Measurements from ENCODE around the gene TMEM108. TPM values are rescaled to one million over a fixed set of nuclear protein-coding genes. Genes with fewer than 3 reads are reported as not detected.
A peak's percentile ranks its signal among the peaks of the same experiment; 100 is the strongest.

The TMEM108 gene
- total and polyA plus RNA-seq, 2 donors (not counting 1 experiment from before 2014, with no cell fraction given), result 0.10 to 0.17 TPM

DNA sequence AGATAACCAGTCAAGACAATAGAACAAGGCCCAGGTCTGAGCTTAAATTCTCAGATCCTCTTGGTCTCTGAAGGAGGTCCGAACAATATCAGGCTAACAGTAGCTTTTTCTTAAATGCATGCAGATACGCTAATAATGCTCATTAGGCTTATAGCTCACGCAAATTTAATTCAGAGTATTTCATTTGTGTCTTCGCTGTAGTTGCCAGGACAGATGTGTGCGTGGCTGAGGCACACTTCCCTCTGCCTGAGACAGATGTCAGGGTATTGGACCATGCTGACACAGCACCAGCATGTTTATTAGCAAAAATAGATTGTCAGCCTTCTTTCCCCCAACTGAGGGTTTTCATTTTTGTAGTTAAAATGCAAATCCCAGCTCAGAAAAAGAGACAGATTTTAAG lies 258.8 kb downstream of the TMEM108 start:
- Histone ChIP-seq H3K4me3 (replicated peaks in 1 of 4; ENCODE audit: control extremely low read depth in 1 of 4, insufficient read depth in 1 of 4, low read depth in 3 of 4, low read length in 4 of 4) (no peak overlapping the region), H3K9me3 (ENCODE audit: control insufficient read depth, insufficient read depth, low read depth, low read length) (no peaks in the 10 kb centered on the region), H3K4me1 (ENCODE audit: control insufficient read depth, extremely low read depth, insufficient read depth, low read length) (no peaks in the 10 kb centered on the region), H4K20me1 (ENCODE audit: control insufficient read depth, extremely low read depth, insufficient read depth, low read length) (no peaks in the 10 kb centered on the region), H3K27me3 (ENCODE audit: control insufficient read depth, insufficient read depth, low read length) (no peaks in the 10 kb centered on the region), H3K9ac (ENCODE audit: insufficient read depth, low read length) (no peak overlapping the region), H3K27ac (ENCODE audit: insufficient read depth, low read length) (no peak overlapping the region), H3K36me3 (ENCODE audit: control insufficient read depth, insufficient read depth, low read length) (no peaks in the 10 kb centered on the region), H2AFZ (ENCODE audit: low read length) (no peak overlapping the region), H3K79me2 (ENCODE audit: control insufficient read depth, insufficient read depth, low read length) (no peaks in the 10 kb centered on the region), H3K4me2 (ENCODE audit: extremely low read depth, insufficient read depth, low read length) (no peak overlapping the region)
- no peak for DNase-seq (ENCODE audit: low read depth in 2 of 2)
- TF ChIP-seq, protein P1, sequence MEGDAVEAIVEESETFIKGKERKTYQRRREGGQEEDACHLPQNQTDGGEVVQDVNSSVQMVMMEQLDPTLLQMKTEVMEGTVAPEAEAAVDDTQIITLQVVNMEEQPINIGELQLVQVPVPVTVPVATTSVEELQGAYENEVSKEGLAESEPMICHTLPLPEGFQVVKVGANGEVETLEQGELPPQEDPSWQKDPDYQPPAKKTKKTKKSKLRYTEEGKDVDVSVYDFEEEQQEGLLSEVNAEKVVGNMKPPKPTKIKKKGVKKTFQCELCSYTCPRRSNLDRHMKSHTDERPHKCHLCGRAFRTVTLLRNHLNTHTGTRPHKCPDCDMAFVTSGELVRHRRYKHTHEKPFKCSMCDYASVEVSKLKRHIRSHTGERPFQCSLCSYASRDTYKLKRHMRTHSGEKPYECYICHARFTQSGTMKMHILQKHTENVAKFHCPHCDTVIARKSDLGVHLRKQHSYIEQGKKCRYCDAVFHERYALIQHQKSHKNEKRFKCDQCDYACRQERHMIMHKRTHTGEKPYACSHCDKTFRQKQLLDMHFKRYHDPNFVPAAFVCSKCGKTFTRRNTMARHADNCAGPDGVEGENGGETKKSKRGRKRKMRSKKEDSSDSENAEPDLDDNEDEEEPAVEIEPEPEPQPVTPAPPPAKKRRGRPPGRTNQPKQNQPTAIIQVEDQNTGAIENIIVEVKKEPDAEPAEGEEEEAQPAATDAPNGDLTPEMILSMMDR (conservative IDR thresholded peaks at IDR 0.05 in 1 of 2, IDR thresholded peaks at IDR 0.05 in 1 of 2; ENCODE audit: low read depth in 1 of 2, low read length in 2 of 2), result no peak
- TF ChIP-seq EZH2 (IDR thresholded peaks at IDR 0.05; ENCODE audit: low read length, missing control alignments), result no peak

DNA sequence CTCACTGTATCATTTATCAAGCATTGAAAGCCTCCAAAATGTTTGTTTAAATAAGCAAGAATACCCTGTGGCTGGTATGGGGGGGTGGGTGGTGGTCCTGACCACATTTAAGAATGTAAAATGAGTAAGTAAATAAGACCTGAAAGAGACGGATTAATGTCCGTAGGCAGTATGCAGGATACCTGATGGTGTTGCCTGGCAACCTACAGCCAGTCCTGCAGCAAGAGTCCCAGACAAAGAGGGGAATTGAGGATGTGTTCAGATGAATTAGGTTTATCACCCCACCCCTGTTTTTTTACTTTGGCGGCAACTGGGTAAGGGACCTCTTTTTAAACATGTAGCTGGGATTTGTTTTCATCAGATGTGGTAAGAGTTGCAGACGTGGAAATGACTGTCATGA lies 261.9 kb downstream of the TMEM108 start:
- Histone ChIP-seq H3K9me3 (ENCODE audit: control insufficient read depth, insufficient read depth, low read depth, low read length) (no peaks in the 10 kb centered on the region), H4K20me1 (ENCODE audit: control insufficient read depth, extremely low read depth, insufficient read depth, low read length) (no peaks in the 10 kb centered on the region), H3K79me2 (ENCODE audit: control insufficient read depth, insufficient read depth, low read length) (no peaks in the 10 kb centered on the region), H3K27ac (ENCODE audit: insufficient read depth, low read length) (no peak overlapping the region), H3K36me3 (ENCODE audit: control insufficient read depth, insufficient read depth, low read length) (no peaks in the 10 kb centered on the region), H3K4me2 (ENCODE audit: extremely low read depth, insufficient read depth, low read length) (no peak overlapping the region), H3K4me1 (ENCODE audit: control insufficient read depth, extremely low read depth, insufficient read depth, low read length) (no peaks in the 10 kb centered on the region), H3K27me3 (ENCODE audit: control insufficient read depth, insufficient read depth, low read length) (no peaks in the 10 kb centered on the region), H2AFZ (ENCODE audit: low read length) (no peak overlapping the region), H3K4me3 (replicated peaks in 1 of 4; ENCODE audit: control extremely low read depth in 1 of 4, insufficient read depth in 1 of 4, low read depth in 3 of 4, low read length in 4 of 4) (no peak overlapping the region), H3K9ac (ENCODE audit: insufficient read depth, low read length) (no peak overlapping the region)
- DNase-seq (ENCODE audit: low read depth in 2 of 2), result no peak
- TF ChIP-seq, protein P1 (conservative IDR thresholded peaks at IDR 0.05 in 1 of 2, IDR thresholded peaks at IDR 0.05 in 1 of 2; ENCODE audit: low read depth in 1 of 2, low read length in 2 of 2), result no peak

DNA sequence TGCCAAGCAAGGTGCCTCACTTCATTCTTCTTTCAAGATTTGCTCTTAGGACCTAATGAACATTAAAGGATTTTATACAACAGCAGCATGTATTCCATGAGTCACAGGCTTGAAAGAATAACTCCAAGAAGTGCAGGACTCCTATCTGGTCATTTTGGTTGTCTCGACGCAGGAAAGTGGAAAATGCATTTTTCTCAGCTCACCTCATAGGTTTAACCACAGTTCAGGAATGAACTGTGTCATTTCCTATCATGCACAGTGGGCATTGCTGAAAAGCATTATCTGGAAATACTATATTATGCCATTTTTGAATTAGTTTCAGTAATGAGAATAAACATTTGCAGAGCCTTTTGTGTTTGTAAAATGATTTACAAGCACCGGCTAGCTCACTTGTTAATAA lies 263.0 kb downstream of the TMEM108 start:
- peak; percentile 25 to 96 for DNase-seq (ENCODE audit: low read depth in 2 of 2)
- H3K36me3 ChIP-seq (ENCODE audit: control insufficient read depth, insufficient read depth, low read length), result no peaks in the 10 kb centered on the region
- no peak overlapping the region for H3K4me3 ChIP-seq (replicated peaks in 1 of 4; ENCODE audit: control extremely low read depth in 1 of 4, insufficient read depth in 1 of 4, low read depth in 3 of 4, low read length in 4 of 4)
- no peak overlapping the region for H3K9ac ChIP-seq (ENCODE audit: insufficient read depth, low read length)
- no peak overlapping the region for H3K27ac ChIP-seq (ENCODE audit: insufficient read depth, low read length)
- H3K27me3 ChIP-seq (ENCODE audit: control insufficient read depth, insufficient read depth, low read length), result no peaks in the 10 kb centered on the region
- H3K9me3 ChIP-seq (ENCODE audit: control insufficient read depth, insufficient read depth, low read depth, low read length), result no peaks in the 10 kb centered on the region
- no peak overlapping the region for H2AFZ ChIP-seq (ENCODE audit: low read length)
- no peak for TF ChIP-seq EZH2 (IDR thresholded peaks at IDR 0.05; ENCODE audit: low read length, missing control alignments)
- TF ChIP-seq, protein P1 (conservative IDR thresholded peaks at IDR 0.05 in 1 of 2, IDR thresholded peaks at IDR 0.05 in 1 of 2; ENCODE audit: low read depth in 1 of 2, low read length in 2 of 2), result no peak
- no peaks in the 10 kb centered on the region for H3K79me2 ChIP-seq (ENCODE audit: control insufficient read depth, insufficient read depth, low read length)
- H4K20me1 ChIP-seq (ENCODE audit: control insufficient read depth, extremely low read depth, insufficient read depth, low read length), result no peaks in the 10 kb centered on the region
- H3K4me1 ChIP-seq (ENCODE audit: control insufficient read depth, extremely low read depth, insufficient read depth, low read length), result no peaks in the 10 kb centered on the region
- no peak overlapping the region for H3K4me2 ChIP-seq (ENCODE audit: extremely low read depth, insufficient read depth, low read length)
